Activated T-cell treated with anti-CD3 and anti-CD28 coated beads for 24 hours (primary cell): ENCODE results near the gene MMP17.
A peak's percentile ranks its signal among the peaks of the same experiment; 100 is the strongest.

Experiments
- DNase-seq: peaks from one replicate; pipeline ENCODE4 v3.0.0-alpha.2; 2020; ENCODE audit warnings: low read depth

The MMP17 gene

DNA sequence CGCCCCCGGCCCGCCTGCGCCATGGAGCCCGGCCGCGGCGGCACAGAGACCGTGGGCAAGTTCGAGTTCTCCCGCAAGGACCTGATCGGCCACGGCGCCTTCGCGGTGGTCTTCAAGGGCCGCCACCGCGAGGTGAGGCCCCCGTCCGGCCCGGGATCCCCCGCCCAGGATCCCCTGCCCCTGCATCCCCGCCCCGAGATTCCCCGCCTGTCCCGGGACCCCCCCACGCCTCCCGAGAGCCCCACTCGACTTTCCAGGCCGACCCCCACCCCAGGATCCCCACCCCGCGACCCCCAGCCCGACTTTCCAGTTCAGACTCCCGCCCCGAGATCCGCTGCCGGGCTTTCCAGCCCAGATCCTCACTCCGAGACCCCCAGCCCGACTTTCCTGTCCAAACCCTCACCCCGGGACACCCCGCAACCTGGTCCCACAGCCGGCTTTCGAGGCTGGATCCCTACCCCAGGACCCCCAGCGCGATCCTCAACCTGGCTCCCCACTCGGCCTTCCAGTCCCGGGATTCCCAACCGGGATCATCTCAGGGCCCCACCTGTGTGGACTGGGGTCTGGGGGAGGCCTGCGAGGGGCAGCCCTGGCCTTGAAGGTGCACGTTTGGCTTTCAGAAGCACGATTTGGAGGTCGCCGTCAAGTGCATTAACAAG is 66.9 kb downstream of the MMP17 start:
- peak; percentile 6 for DNase-seq

DNA sequence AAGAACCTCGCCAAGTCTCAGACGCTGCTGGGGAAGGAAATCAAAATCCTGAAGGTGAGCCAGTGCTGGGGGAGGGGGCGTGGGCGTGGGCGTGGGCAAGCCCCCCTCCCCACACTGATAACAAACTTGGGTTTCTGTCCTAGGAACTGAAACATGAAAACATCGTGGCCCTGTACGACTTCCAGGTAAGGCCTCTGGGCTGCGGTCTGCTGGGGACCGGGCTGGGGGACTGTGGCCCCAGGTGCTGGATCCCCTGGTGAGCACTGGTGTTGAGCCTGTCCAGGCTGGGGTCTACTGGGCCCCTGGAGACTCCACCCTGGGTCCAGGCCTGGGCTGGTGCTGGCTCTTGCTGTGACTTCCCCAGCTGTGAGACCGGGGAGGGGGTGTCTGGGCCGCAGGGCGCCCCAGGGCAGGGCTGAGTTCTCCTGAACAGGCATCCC is 67.5 kb downstream of the MMP17 start:
- no peak for DNase-seq

- peak; percentile 49 for DNase-seq
Observed at GRCh38 chr12:131896080-131896810, 68.1 kb downstream of the MMP17 start.

DNA sequence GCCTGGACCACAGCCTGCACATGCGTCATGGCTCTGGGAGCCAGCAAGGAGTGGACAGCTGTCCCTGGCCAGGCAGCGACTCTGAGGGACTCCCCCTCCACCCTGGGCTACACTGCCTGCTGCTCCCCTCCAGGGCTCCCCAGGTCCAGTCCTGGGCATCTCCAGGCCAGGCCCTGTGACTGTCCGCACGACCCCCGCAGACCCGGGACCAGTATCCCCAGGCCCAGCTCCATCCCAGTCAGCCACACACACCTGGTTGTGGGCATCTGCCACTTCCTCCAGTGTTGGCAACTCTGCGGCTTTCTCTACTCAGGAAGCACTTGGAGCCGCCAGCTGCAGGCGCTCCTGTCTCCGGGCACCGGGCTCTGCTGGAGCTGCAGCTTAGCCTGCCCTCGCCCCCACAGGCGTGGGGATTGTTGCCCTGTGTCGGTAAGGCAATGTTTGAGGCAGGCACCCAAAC is 68.6 kb downstream of the MMP17 start:
- no peak for DNase-seq

- DNase-seq, result no peak
Observed at GRCh38 chr12:131897276-131897675, 69.1 kb downstream of the MMP17 start.

DNA sequence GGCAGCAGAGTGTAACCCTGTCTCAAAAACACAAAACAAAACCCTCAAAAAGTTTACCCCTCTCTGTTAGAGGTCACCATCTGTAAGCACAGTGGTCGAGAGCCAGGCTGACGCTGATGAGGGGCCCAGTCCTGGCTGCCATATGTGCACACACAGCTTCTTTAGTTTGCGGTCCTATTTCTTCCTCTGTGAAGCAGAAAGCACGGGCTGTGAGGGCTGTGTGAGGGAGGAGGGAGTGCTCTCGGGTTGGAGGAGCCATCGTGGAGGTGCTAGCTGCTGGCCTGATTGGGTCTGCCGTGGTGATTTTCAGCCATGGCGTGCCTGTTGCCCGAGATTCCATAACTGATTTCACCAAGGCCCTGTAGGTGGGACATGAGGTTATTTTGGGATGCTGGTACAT is 69.7 kb downstream of the MMP17 start:
- no peak for DNase-seq

GRCh38 chr12:131900397-131900796 is 72.2 kb downstream of the MMP17 start:
- DNase-seq, result no peak
